ENCODE measurements around the gene RETN.
A peak's percentile ranks its signal among the peaks of the same experiment; 100 is the strongest.

Gene RETN

DNA sequence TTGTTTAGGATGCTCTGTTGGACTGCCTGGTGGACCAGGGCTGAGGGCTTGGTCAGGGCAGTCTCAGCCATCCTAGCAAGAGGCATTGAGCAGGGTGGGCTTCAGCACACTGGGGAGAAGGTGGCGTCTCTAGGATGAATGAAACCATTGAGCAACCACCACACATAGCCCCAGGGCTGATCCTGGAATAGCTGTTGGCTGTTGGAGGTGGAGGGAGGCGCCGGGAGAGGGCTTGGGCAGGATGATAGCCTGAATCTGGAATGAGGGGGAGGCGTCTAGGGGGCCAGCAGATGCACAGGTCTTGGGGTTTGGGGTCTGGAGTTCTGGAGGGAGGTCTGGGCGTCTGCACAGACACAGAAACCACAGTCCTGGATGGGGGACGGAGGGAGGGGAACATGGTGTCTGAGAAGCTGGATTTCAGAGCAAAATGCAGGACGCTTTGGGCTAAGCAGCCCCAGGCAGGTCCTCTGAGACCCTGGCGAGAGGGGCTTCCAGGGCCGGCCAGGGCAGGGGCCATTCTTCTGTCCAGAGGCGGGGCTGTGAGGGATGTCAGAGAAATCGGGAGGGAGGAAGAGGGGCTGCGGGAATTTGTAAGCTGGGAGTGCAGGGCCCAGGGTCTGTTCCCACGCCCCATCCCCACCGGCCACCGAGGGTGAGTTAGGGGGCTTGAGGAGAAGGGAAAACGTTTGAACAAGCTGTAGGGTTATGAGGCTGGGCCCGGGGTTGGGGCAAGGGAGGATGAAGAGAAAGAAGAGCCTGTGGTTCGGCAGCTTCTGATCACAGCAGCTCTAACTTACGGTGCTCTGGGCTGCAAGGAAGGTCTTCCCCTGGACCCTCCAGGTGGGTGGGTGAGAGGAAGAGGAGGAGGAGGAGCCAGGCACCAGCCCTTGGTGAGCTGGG lies 16.9 kb downstream of the RETN start:
- DNase-seq, result no peak

GRCh38 chr19:7687177-7687576 lies 18.3 kb downstream of the RETN start:
- DNase-seq, result no peak

GRCh38 chr19:7689165-7689564 lies 20.3 kb downstream of the RETN start:
- DNase-seq, result no peak

- DNase-seq, result no peak
These were observed 22.0 kb downstream of the RETN start for GRCh38 chr19:7690779-7691258.

GRCh38 chr19:7691497-7691896 lies 22.6 kb downstream of the RETN start:
- DNase-seq, result no peak

- DNase-seq, result no peak
These were observed 23.7 kb downstream of the RETN start for GRCh38 chr19:7692417-7693088.

- no peak for DNase-seq
These were observed 25.6 kb downstream of the RETN start for GRCh38 chr19:7694499-7694898.

- DNase-seq, result no peak
These were observed 29.0 kb downstream of the RETN start for GRCh38 chr19:7697721-7698287.

DNA sequence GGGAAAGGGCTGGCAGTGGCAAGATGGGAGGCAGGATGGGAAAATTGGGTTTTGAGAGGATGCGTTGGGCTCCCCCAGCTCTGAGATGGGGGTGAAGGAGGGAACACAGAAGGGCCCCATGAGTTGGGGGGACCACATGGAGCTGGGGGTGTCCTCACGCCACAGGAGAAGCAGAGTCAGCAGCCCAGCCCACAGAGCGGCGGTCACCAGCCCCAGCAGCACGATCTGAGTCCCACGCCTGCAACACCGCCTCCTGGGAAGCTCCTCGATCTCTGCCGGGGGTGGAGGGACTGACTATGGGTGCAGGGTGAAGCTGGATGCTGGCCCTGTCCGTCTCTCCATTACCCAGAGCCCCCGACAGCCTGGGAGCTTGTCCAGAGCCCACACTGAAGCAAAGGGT lies 29.7 kb downstream of the RETN start:
- DNase-seq, result no peak

GRCh38 chr19:7699003-7699402 lies 30.2 kb downstream of the RETN start:
- DNase-seq, result no peak

- peak; percentile 64 for DNase-seq
These were observed 30.9 kb downstream of the RETN start for GRCh38 chr19:7699417-7700401.

DNA sequence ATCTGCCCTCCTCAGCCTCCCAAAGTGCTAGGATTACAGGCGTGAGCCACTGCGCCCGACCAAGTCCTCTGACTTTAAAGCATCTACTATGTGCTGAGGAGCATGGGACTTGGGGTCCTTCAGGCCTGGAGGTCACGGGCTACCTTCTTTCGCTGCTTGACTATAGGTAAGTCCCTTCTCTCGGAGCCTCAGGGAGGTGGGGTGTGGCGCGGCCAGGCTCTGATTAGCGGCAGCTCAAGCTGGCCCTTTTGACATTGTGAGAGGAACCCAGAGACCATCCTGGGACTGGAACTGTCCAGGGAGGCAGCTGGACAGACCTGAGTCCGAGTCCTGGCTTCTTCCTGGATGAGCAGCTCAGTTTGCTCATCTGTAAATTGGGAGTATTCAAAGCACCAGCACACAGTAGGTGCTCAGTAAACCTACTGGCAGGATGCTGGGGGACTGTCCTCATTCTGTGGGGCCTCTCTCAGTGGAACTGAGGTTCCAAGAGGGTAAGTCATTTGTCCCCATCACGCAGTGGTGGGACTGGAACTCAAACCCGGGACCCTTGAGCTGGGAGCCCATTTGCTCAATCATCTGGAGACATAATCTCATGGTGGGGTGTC lies 32.3 kb downstream of the RETN start:
- no peak for DNase-seq

DNA sequence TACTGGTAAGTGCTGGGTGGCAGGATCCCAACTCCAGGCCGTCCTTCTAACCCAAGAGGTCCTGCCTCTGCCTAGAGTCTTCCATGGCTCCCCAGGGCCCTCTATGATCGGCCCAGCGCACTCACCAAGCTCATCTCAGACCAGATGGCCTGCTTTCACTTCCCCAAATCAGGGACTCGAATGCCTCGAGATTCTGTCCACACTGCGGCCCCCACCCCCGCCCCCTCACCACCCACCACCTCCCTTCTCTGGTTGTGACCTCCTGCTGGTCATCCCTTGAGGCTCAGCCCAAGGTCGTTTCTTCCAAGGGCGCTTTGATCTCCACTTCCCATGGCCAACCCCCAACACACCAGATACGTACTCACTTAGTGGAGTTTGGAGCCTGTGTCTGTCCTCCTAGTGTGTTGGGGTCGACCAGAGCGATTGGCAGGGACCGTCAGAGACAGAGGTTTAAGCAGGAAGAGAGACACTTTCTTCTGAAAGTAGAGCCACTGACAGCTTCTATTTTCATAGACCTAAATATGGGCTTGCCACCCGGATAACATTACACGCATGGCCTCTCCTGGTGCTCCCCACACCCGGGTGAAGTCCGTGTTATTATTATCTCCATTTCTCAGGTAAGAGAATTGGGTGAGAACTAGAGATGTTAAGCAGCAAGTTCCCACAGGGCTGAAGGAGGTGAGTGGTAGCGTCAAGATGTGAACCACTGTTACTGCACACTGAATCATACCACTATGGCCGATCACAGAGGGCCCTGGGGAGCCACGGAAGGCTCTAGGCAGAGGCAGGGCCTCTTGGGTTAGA lies 33.0 kb downstream of the RETN start, which contains the start of gene FCER2:
TSS of gene FCER2 (minus strand) at position 478 of the 804 bp plus-strand sequence. CDS start 2,371 bp downstream, outside the sequence.
- peak; percentile 66 for DNase-seq

DNA sequence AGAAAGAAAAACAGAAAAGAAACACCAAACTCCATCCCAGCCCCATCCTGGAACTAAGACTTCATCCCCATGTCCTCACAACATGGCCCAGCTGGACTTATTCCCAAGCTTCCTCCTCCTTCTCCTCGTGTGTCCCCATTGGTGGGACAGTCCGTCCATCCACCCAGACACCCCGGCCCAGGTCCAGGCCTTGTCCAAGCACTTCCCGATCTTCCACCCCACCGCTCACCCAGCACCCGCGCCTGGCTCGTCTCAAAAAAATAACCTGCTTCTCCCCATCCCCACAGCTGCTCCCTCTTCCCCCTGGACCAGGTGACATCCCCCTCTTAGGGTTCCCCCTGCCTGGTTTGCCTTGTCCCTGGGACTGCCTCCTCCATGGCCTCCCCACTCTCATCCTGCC lies 34.5 kb downstream of the RETN start:
- DNase-seq, result no peak

DNA sequence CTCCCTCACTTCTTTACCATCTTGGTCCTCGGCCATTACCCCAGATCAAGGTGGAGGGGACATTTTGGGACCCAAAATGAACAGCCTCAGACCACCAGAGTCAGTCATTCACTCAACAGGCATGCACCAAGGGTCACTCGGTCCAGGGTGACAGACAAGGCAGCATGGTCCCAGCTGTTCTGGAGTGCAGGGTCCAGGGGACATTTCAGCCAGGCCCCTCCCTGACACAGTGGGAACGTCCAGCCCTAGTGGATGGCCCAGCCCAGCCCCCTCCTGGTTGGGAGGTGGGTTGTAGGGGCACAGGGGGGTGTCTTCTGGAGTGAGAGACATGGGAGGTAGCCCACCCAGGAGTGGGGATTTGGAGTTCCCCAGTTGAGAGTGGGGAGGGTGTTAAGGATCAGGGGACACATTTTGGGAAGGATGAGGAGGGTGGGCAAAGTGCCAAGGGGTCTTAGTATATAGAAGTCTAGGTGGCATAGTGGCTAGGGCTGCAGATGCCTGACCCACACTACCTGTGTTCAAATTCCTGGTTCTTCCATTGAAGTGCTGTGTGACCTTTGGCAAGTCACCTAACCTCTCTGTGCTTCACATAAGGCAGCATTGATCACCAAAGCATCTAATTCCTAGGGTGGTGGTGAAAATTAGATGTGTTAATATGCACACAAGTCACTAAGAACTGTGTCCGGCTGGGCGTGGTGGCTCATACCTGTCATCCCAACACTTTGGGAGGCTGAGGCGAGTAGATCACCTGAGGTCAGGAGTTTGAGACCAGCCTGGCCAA lies 35.6 kb downstream of the RETN start:
- no peak for DNase-seq

DNA sequence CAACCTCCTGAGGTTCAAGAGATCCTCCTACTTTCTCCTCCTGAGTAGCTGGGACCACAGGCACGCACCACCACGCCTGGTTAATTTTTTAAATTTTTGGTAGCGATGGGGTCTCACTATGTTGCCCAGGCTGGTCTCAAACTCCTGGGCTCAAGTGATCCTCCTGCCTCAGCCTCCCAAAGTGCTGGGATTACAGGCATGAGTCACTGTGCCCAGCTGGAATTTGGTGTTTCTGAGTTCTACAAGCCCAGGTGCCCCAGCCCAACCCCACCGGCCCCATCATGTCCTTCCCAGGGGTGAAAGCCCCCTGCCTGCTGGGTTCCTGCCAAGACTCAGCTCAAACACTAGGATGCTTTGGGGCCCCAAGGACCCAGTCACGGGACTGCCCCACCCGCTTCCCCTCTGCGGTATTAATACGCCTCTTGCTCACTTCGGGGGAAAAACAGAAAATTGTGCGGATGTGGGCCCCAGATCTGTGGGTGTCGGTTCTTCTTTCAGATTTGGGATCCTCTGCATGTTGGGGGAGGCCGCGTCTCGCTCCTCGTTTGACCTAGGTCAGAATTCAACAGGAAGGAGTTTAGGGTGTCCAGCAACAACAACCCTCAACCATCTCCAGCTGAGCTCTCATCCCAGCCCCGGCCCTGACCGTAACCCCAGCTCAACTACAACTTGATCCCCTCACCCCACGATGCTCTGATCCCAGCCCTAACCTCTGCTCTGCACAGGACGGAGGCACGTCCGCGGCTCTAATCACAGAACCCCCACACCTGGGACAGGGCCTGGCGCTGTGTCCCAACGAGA lies 36.7 kb downstream of the RETN start:
- peak; percentile 94 for DNase-seq

GRCh38 chr19:7706188-7706954 lies 37.5 kb downstream of the RETN start:
- DNase-seq, result peak; percentile 72

- DNase-seq, result no peak
These were observed 38.2 kb downstream of the RETN start for GRCh38 chr19:7706955-7707456.
